HG02623 (cell line): ENCODE measurements around the gene WSCD1.

ENCODE experiments used
- ATAC-seq: cut with Tn5 transposase; IDR thresholded peaks from one replicate; pipeline ENCODE4 v1.9.1; 2021; ENCODE audit warnings: moderate library complexity; ENCODE audit not compliant: unreplicated experiment

Gene WSCD1

GRCh38 chr17:6104956-6105648 is 34.9 kb downstream of the WSCD1 start:
- no peak for ATAC-seq

GRCh38 chr17:6105649-6106007 is 35.4 kb downstream of the WSCD1 start:
- no peak for ATAC-seq

GRCh38 chr17:6106212-6106611 is 36.0 kb downstream of the WSCD1 start:
- ATAC-seq, result no peak

- no peak for ATAC-seq
Observed at GRCh38 chr17:6107791-6108190, 37.6 kb downstream of the WSCD1 start.

GRCh38 chr17:6108382-6108781 is 38.2 kb downstream of the WSCD1 start:
- no peak for ATAC-seq

GRCh38 chr17:6108987-6109386 is 38.8 kb downstream of the WSCD1 start:
- ATAC-seq, result no peak

GRCh38 chr17:6109536-6109935 is 39.4 kb downstream of the WSCD1 start:
- ATAC-seq, result no peak

- no peak for ATAC-seq
Observed at GRCh38 chr17:6110088-6110487, 39.9 kb downstream of the WSCD1 start.

GRCh38 chr17:6110592-6110991 is 40.4 kb downstream of the WSCD1 start:
- ATAC-seq, result no peak

- ATAC-seq, result no peak
Observed at GRCh38 chr17:6120351-6120750, 50.2 kb downstream of the WSCD1 start.

GRCh38 chr17:6124856-6125255 is 54.7 kb downstream of the WSCD1 start:
- no peak for ATAC-seq

- ATAC-seq, result no peak
Observed at GRCh38 chr17:6126768-6127167, 56.6 kb downstream of the WSCD1 start.

- ATAC-seq, result no peak
Observed at GRCh38 chr17:6134721-6135120, 64.5 kb downstream of the WSCD1 start.

- ATAC-seq, result no peak
Observed at GRCh38 chr17:6135236-6135635, 65.1 kb downstream of the WSCD1 start.

GRCh38 chr17:6135996-6136395 is 65.8 kb downstream of the WSCD1 start:
- no peak for ATAC-seq

GRCh38 chr17:6137716-6138502 is 67.7 kb downstream of the WSCD1 start:
- ATAC-seq, result no peak

- ATAC-seq, result no peak
Observed at GRCh38 chr17:6138761-6139446, 68.7 kb downstream of the WSCD1 start.

- no peak for ATAC-seq
Observed at GRCh38 chr17:6139447-6139832, 69.3 kb downstream of the WSCD1 start.

- ATAC-seq, result no peak
Observed at GRCh38 chr17:6140188-6140587, 70.0 kb downstream of the WSCD1 start.

GRCh38 chr17:6140728-6141330 is 70.7 kb downstream of the WSCD1 start:
- no peak for ATAC-seq

- no peak for ATAC-seq
Observed at GRCh38 chr17:6142701-6143100, 72.5 kb downstream of the WSCD1 start.

GRCh38 chr17:6145946-6146345 is 75.8 kb downstream of the WSCD1 start:
- no peak for ATAC-seq
